IPS-18c (cell line): ENCODE measurements around the gene TRIM14.
"Not testable (repeated sequence)": the region's sequence is repeated elsewhere in the genome, so short reads cannot be mapped to it uniquely, and the experiment has no call there.

Experiments
- H3K4me3 ChIP-seq: 2 replicates; pipeline ENCODE4 v1.7.0; 2013; ENCODE audit warnings: low read depth, mild to moderate bottlenecking, low read length, moderate library complexity; ENCODE audit not compliant: insufficient read depth
- H3K9me3 ChIP-seq: one replicate; pipeline ENCODE4 v1.6.1; 2013; ENCODE audit warnings: mild to moderate bottlenecking, low read length, moderate library complexity; ENCODE audit not compliant: control insufficient read depth, insufficient read depth

The TRIM14 gene

DNA sequence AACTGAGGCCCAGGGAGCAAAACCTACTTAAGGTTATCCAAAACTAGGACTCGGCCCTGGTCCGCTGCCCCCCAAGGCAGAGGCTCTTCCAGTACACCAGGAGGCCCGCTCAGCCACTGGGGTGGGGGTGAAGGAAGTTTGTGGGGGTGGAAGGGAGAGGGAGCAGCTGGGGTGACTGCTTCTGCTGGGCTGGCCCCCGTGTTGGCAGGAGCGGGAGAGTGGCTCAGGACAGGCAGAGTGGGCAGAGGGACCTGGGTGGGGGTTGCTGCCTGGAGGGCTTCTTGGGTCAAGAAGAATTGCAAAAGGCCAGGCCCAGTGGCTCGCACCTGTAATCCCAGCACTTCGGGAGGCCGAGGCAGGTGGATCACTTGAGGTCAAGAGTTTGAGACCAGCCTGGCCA, 8.2 kb upstream of the TRIM14 start:
- Histone ChIP-seq H3K9me3 (no peaks in the 10 kb centered on the region), H3K4me3 (no peak overlapping the region)

DNA sequence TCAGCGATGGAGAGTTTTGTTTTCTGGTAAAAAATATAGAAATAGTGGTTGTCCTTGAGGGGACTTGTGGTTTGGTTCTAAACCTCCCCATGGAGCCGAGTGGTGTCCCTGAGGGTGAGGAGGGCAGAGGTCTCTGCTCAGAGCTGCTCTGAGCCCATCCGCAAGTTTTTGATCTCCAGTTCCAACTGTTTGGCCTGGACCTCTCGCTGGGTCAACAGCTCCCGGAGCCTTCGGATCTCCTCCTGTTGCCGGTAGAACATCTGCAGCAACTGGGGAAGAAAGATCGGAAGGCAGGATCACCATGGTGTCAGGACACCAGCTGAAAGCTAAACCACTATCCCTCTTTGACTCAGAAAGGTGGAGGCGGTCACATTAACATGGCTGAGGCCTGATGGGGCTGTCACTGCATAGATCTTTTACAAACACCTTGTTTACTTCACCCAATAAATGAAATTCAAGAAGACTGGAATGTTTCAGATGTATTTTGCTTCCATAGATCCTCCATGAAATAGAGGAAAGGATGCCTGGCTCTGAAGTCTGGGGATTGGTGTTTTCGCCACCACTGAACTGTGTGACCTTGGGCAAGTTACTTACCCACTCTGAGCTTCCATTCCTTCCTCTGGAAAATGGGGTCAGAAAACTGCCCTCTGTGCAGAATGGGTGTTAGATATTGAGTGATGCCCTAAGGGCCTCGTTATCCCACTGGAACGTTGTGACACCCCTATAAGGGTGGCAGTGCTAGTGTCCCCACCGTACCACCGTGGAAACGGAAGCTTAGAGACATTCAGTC, 5.8 kb upstream of the TRIM14 start:
- no peak overlapping the region for H3K4me3 ChIP-seq
- H3K9me3 ChIP-seq: no peaks in the 10 kb centered on the region

DNA sequence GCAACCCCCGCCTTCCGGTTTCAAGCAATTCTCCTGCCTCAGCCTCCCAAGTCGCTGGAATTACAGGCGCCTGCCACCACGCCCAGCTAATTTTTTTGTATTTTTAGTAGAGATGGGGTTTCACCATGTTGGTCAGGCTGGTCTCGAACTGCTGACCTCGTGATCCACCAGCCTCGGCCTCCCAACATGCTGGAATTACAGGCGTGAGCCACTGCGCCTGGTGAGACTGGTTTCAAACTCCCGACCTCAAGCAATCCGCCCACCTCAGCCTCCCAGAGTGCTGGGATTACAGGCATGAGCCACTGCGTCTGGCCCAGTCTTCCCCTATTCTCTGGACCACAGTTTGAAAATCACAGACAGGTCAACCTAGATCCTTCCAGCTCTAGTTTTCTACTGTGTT, 5.1 kb upstream of the TRIM14 start:
- not testable (repeated sequence) for H3K4me3 ChIP-seq, H3K9me3 ChIP-seq

DNA sequence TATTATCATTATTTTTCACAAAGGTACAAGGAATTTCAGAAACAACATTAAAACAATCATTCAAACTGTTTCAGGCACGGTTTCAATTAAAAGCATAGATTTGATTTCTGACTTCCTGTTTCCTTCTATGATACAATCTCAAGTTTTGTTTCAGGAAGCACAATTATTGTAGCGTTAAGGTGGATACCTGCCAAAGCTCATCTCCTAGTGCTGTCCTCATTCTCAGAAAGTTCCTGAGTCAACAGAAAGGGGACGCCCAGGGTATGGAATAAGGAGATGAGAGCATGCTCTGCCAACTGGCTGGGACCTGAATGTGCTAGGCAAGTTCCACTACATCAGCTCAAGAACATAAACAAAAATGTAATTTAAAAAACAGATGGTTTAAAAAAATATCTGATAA, 2.0 kb upstream of the TRIM14 start:
- no peak overlapping the region for H3K4me3 ChIP-seq
- no peaks in the 10 kb centered on the region for H3K9me3 ChIP-seq

- H3K4me3 ChIP-seq: no peak overlapping the region
These were observed 1.5 kb upstream of the TRIM14 start for GRCh38 chr9:98120476-98120875.

DNA sequence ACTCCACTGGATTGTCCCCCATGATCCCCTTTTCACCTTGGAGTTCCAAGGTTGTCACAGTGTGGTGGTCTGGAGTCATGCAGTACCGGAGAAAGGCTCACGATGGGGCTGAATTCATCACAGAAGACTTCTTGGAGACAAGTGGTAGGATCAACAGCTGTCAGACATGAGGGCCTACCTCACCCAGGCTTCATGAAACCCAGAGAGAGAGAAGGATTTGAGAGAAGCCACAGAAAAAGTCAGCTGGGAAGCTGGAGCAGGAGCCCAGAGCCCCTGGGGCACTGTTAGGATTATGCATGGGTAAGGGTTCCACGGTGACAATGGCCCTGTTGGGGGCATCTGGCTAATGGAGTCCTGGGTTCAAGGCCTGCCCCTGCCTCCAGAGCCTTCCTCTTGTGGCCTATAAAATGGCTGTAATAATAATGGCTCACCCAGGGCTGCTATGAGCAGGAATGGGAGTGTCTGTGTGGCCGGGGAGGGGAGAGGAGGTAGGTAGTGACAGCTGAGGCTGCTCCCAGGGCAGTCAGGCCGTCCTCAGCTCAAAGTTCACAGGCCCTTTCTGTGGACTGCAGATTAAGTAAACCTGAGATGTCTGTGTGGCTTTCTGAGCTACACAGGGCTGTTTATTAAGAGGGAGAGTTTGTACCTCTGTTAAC, 910 bp downstream of the TRIM14 start:
- peak overlapping the region; percentile 66 for H3K4me3 ChIP-seq
- H3K9me3 ChIP-seq: no peaks in the 10 kb centered on the region

More at GRCh38 chr9:98120476-98120875, 1.5 kb upstream of the TRIM14 start:
- H3K9me3 ChIP-seq: no peaks in the 10 kb centered on the region

- H3K4me3 ChIP-seq, H3K9me3 ChIP-seq: not testable (repeated sequence)
These were observed 1.9 kb downstream of the TRIM14 start for GRCh38 chr9:98117097-98117496.

DNA sequence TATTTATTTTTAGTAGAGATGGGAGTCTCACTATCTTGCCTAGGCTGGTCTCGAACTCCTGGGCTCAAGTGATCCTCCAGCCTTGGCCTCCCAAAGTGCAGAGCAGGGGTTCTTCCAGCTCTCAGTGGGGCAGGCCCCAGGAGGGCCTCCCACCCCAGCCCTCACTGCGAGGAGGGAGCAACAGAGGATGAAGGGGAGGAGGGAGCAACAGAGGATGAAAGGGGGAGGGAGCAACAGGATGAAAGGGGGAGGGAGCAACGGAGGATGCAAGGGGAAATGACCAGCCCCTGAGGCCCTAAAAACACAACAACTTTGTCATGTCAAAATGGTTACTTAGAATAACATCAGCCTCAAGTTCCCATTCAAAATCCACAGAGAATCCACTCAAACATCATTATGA, 10.0 kb downstream of the TRIM14 start:
- no peaks in the 10 kb centered on the region for H3K9me3 ChIP-seq
- H3K4me3 ChIP-seq: no peak overlapping the region

DNA sequence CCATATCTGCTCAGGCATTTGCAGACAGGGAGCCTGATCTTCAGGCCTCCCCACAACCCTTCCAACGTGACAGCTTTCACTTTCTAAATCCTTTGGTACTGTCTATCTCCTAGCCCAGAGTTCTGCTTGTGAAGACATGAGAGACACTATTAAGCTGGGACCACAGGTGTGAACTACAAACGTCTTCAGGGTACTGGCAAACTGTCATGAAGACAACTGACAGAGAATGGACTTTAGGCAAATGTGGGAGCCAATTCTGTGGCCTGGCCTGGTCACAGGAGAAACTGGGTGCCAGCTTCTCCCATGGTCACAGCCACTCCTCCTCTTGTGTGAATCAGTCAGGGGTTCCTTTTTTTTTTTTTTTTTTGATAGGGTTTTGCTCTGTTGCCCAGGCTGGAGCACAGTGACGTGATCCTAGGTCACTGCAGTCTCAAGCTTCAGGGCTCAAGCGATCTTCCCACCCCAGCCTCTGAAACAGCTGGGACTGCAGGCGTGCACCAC, 10.4 kb downstream of the TRIM14 start:
- no peak overlapping the region for H3K4me3 ChIP-seq

GRCh38 chr9:98107926-98108325, 11.1 kb downstream of the TRIM14 start:
- Histone ChIP-seq H3K9me3 (no peaks in the 10 kb centered on the region), H3K4me3 (no peak overlapping the region)

More for the DNA sequence above, 10.4 kb downstream of the TRIM14 start:
- no peaks in the 10 kb centered on the region for H3K9me3 ChIP-seq

DNA sequence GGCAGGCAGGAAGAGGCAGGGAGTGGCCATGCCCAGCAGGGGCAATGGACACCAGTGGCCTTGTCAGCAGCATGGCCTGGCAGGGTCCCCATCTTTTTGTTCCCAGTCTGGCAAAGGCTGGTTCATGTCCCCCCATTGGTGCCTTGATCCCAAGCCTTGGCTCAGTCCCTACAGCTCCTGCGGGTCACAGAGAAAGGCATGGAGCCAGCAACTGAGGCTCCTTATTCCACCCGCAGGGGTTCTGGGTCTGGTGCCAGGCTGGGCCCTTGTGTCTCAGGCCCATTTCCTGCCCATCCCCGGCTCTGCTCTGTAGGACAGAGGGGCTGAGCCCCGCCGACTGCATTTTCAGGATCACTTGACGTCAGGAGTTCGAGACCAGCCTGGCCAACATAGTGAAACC, 14.0 kb downstream of the TRIM14 start:
- H3K4me3 ChIP-seq: no peak overlapping the region

DNA sequence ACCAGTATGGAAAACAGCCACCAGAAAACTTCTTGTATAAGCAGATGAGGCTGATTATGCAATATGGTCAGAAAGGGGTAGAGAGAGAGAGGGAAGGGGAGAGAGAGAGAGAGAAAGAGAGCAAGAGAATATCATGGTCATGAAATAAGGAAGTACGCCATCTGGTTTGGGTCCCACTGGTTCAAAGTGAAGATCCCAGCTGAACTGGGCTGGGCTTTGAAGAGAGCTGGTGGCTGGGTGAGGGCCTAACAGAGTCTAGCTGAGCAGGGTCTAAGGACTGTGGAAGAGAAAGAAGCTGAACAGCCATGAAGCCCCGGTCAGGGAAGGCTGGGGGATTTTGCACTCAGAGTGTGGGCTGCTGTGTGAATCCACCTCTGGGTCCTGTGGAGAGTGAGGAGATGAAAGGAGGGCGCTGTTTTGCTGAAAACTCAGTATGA, 14.6 kb downstream of the TRIM14 start:
- no peaks in the 10 kb centered on the region for H3K9me3 ChIP-seq
- H3K4me3 ChIP-seq: no peak overlapping the region

More for the DNA sequence above, 14.0 kb downstream of the TRIM14 start:
- H3K9me3 ChIP-seq: no peaks in the 10 kb centered on the region

DNA sequence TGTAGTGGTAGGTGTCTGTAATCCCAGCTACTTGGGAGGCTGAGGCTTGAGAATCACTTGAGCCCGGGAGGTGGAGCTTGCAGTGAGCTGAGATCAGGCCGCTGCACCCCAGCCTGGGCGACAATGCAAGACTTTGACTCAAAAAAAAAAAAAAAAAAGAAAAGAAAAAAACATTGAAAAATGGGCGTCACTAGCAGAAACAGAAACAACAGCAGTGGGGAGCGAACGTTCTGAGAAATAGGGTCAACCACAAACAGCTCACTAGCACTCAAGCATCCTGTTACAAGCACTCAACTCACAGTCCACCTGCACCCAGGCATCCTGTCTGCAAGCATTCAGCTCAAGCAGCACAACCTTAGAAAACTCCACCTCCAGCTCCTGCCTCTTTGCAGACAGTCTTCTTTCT, 17.2 kb downstream of the TRIM14 start:
- H3K4me3 ChIP-seq: no peak overlapping the region
- H3K9me3 ChIP-seq: no peaks in the 10 kb centered on the region

DNA sequence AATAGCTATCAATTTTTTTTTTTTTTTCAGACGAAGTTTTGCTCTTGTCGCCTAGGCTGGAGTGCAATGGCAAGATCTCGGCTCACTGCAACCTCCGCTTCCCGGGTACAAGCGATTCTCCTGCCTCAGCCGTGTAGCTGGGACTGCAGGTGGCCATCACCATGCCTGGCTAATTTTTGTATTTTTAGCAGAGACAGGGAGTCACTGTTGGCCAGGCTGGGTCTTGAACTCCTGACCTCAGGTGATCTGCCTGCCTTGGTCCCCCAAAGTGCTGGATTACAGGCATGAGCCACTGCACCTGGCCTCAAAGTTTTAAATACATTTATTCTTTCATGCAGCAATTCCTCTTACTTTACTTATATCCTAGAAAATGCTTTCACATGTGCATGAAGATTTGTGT, 17.6 kb downstream of the TRIM14 start:
- no peak overlapping the region for H3K4me3 ChIP-seq

DNA sequence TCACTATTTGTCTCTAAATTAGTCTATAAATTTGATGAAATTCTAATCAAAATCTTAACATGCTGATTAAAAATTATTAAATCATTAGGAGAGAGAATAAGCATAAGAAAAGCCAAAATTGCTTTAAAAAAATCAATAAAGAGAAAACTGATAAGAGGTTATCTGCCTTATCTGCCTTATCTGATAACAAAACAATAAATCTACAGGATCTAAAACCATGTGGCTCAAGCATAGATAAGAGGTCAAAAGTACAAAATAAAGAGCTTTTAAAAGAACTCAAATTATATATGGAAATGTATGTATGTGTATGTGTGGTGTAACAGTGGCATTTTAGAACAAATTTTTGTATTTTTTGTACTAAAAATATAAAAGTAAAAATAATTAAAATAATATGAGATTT, 18.6 kb downstream of the TRIM14 start:
- no peak overlapping the region for H3K4me3 ChIP-seq

More for the DNA sequence above, 17.6 kb downstream of the TRIM14 start:
- H3K9me3 ChIP-seq: no peaks in the 10 kb centered on the region

GRCh38 chr9:98099898-98100297, 19.1 kb downstream of the TRIM14 start:
- H3K9me3 ChIP-seq: no peaks in the 10 kb centered on the region
- H3K4me3 ChIP-seq: no peak overlapping the region

More for the DNA sequence above, 18.6 kb downstream of the TRIM14 start:
- H3K9me3 ChIP-seq: no peaks in the 10 kb centered on the region

- Histone ChIP-seq H3K4me3 (no peak overlapping the region), H3K9me3 (no peaks in the 10 kb centered on the region)
These were observed 19.7 kb downstream of the TRIM14 start for GRCh38 chr9:98099346-98099745.

DNA sequence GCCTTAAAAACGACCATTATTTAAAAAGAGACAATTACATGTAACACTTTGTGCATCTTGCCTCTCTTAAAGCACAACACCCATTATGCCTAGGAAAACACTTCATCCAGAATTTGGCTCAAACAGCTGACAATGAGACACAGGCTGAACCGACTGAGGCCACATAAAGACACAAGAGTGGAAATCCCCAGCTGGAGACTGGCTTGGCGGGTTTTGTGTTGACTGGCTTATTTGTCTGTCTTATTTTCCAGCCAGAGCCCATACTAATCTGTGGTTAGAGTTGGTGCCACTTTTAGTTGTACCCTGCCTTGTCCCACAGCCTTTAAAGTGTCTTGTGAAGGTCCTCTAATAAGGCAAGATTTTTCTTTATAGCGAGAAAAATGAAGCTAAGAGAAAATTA, 21.2 kb downstream of the TRIM14 start:
- H3K9me3 ChIP-seq: no peaks in the 10 kb centered on the region
- H3K4me3 ChIP-seq: no peak overlapping the region
